ENCODE data around the gene VAT1L. TPM values are rescaled to one million over a fixed set of nuclear protein-coding genes. Genes with fewer than 3 reads are reported as not detected.

The VAT1L gene, protein sequence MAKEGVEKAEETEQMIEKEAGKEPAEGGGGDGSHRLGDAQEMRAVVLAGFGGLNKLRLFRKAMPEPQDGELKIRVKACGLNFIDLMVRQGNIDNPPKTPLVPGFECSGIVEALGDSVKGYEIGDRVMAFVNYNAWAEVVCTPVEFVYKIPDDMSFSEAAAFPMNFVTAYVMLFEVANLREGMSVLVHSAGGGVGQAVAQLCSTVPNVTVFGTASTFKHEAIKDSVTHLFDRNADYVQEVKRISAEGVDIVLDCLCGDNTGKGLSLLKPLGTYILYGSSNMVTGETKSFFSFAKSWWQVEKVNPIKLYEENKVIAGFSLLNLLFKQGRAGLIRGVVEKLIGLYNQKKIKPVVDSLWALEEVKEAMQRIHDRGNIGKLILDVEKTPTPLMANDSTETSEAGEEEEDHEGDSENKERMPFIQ
- polyA plus RNA-seq (2012; rRNA removed) = 52.5 and 62.2 TPM in 2 replicates
- polyA plus RNA-seq (2012; cell fraction: cytosol; rRNA removed) = 58.9 and 65.7 TPM in 2 replicates
- polyA plus RNA-seq (2012; cell fraction: nucleus; rRNA removed) = 20.8 and 29.9 TPM in 2 replicates

DNA sequence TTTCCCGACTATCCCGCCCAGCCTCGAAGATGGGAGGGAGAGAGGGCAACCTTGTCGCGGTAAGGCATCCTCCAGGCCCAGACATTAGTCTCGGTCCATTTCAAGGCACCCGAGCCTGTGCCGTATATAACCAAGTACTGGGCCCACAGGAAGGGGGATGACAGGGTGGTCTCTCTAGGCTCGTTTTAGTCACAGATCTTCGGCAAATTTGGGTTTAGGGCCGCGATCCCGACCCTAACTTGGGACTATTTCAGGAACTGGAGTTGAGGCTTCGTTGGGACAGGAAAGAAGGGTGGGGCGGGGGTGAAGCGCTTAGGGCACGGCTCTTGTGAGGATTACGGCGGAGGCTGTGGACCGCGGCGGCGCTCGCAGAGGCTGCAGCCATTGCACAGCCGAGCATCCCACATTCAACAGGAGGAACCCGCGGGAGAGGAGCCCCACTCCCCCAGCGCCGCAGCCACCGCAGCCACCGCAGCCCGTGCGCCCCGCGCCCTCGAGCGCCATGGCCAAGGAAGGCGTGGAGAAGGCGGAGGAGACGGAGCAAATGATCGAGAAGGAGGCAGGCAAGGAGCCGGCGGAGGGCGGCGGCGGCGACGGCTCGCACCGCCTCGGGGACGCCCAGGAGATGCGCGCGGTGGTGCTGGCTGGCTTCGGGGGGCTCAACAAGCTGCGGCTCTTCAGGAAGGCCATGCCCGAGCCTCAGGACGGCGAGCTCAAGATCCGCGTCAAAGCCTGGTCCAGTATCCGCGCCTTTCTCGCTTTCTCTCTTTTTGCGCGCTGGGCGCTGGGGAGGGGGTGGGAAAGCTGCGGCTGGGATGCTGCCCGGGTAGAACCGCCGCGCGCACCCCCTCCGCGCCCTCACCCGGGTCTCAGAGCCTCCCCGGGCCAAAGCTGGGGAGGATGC lies at the start of gene VAT1L:
Gene VAT1L (plus strand): TSS at position 384 of the 904 bp plus-strand sequence. CDS start 119 bp downstream, at position 503.
- WGBS (ENCODE audit: low lambda C conversion rate) = under 1% methylated on average over 31 of the region's 78 CpGs
- TF ChIP-seq, protein P1, sequence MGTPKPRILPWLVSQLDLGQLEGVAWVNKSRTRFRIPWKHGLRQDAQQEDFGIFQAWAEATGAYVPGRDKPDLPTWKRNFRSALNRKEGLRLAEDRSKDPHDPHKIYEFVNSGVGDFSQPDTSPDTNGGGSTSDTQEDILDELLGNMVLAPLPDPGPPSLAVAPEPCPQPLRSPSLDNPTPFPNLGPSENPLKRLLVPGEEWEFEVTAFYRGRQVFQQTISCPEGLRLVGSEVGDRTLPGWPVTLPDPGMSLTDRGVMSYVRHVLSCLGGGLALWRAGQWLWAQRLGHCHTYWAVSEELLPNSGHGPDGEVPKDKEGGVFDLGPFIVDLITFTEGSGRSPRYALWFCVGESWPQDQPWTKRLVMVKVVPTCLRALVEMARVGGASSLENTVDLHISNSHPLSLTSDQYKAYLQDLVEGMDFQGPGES (IDR thresholded peaks at IDR 0.05; ENCODE audit: low read depth, low read length) = no peak
- TF ChIP-seq EZH2phosphoT487 (IDR thresholded peaks at IDR 0.05; ENCODE audit: borderline replicate concordance, low read depth) (no peak), RXRA (IDR thresholded peaks at IDR 0.05; ENCODE audit: borderline replicate concordance, low read depth) (no peak), SIN3A (IDR thresholded peaks at IDR 0.05; ENCODE audit: borderline replicate concordance, low read depth, low read length) (no peak), EP300 (IDR thresholded peaks at IDR 0.05; ENCODE audit: borderline replicate concordance in 1 of 2, low read depth in 1 of 2, low read length in 1 of 2) (no peak), TCF12 (IDR thresholded peaks at IDR 0.05) (no peak), GATA2 (CRISPR knock-in tag; IDR thresholded peaks at IDR 0.05) (no peak), SMC3 (IDR thresholded peaks at IDR 0.05; ENCODE audit: low read depth, low read length) (no peak), YY1 (IDR thresholded peaks at IDR 0.05; ENCODE audit: low read depth) (peak; percentile 87), ELF1 (IDR thresholded peaks at IDR 0.05) (no peak), TAF1 (IDR thresholded peaks at IDR 0.05; ENCODE audit: borderline replicate concordance, low read depth, low read length) (peak; percentile 72)
- TF ChIP-seq, protein P2, sequence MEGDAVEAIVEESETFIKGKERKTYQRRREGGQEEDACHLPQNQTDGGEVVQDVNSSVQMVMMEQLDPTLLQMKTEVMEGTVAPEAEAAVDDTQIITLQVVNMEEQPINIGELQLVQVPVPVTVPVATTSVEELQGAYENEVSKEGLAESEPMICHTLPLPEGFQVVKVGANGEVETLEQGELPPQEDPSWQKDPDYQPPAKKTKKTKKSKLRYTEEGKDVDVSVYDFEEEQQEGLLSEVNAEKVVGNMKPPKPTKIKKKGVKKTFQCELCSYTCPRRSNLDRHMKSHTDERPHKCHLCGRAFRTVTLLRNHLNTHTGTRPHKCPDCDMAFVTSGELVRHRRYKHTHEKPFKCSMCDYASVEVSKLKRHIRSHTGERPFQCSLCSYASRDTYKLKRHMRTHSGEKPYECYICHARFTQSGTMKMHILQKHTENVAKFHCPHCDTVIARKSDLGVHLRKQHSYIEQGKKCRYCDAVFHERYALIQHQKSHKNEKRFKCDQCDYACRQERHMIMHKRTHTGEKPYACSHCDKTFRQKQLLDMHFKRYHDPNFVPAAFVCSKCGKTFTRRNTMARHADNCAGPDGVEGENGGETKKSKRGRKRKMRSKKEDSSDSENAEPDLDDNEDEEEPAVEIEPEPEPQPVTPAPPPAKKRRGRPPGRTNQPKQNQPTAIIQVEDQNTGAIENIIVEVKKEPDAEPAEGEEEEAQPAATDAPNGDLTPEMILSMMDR (IDR thresholded peaks at IDR 0.05) = no peak
- TF ChIP-seq, protein P3, sequence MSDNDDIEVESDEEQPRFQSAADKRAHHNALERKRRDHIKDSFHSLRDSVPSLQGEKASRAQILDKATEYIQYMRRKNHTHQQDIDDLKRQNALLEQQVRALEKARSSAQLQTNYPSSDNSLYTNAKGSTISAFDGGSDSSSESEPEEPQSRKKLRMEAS (IDR thresholded peaks at IDR 0.05; ENCODE audit: low read depth) = peak; percentile 34
- TF ChIP-seq, protein P4, sequence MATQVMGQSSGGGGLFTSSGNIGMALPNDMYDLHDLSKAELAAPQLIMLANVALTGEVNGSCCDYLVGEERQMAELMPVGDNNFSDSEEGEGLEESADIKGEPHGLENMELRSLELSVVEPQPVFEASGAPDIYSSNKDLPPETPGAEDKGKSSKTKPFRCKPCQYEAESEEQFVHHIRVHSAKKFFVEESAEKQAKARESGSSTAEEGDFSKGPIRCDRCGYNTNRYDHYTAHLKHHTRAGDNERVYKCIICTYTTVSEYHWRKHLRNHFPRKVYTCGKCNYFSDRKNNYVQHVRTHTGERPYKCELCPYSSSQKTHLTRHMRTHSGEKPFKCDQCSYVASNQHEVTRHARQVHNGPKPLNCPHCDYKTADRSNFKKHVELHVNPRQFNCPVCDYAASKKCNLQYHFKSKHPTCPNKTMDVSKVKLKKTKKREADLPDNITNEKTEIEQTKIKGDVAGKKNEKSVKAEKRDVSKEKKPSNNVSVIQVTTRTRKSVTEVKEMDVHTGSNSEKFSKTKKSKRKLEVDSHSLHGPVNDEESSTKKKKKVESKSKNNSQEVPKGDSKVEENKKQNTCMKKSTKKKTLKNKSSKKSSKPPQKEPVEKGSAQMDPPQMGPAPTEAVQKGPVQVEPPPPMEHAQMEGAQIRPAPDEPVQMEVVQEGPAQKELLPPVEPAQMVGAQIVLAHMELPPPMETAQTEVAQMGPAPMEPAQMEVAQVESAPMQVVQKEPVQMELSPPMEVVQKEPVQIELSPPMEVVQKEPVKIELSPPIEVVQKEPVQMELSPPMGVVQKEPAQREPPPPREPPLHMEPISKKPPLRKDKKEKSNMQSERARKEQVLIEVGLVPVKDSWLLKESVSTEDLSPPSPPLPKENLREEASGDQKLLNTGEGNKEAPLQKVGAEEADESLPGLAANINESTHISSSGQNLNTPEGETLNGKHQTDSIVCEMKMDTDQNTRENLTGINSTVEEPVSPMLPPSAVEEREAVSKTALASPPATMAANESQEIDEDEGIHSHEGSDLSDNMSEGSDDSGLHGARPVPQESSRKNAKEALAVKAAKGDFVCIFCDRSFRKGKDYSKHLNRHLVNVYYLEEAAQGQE (IDR thresholded peaks at IDR 0.05; ENCODE audit: low read depth, low read length) = no peak
- TF ChIP-seq, protein P5, sequence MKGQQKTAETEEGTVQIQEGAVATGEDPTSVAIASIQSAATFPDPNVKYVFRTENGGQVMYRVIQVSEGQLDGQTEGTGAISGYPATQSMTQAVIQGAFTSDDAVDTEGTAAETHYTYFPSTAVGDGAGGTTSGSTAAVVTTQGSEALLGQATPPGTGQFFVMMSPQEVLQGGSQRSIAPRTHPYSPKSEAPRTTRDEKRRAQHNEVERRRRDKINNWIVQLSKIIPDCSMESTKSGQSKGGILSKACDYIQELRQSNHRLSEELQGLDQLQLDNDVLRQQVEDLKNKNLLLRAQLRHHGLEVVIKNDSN (IDR thresholded peaks at IDR 0.05; ENCODE audit: borderline replicate concordance, low read depth) = no peak
- TF ChIP-seq, protein P6, sequence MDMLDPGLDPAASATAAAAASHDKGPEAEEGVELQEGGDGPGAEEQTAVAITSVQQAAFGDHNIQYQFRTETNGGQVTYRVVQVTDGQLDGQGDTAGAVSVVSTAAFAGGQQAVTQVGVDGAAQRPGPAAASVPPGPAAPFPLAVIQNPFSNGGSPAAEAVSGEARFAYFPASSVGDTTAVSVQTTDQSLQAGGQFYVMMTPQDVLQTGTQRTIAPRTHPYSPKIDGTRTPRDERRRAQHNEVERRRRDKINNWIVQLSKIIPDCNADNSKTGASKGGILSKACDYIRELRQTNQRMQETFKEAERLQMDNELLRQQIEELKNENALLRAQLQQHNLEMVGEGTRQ (IDR thresholded peaks at IDR 0.05; ENCODE audit: borderline replicate concordance, low read depth, low read length) = no peak
- TF ChIP-seq, protein P7, sequence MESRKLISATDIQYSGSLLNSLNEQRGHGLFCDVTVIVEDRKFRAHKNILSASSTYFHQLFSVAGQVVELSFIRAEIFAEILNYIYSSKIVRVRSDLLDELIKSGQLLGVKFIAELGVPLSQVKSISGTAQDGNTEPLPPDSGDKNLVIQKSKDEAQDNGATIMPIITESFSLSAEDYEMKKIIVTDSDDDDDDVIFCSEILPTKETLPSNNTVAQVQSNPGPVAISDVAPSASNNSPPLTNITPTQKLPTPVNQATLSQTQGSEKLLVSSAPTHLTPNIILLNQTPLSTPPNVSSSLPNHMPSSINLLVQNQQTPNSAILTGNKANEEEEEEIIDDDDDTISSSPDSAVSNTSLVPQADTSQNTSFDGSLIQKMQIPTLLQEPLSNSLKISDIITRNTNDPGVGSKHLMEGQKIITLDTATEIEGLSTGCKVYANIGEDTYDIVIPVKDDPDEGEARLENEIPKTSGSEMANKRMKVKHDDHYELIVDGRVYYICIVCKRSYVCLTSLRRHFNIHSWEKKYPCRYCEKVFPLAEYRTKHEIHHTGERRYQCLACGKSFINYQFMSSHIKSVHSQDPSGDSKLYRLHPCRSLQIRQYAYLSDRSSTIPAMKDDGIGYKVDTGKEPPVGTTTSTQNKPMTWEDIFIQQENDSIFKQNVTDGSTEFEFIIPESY (IDR thresholded peaks at IDR 0.05; ENCODE audit: borderline replicate concordance, low read depth) = no peak

More for the DNA sequence above, at the start of gene VAT1L:
- no peaks in the 10 kb centered on the region for H3K9me2 ChIP-seq
- peak within 1 kb of the TSS; percentile 84 for H3K4me2 ChIP-seq
- H3K27me3 ChIP-seq (ENCODE audit: insufficient read depth) = no peaks in the 10 kb centered on the region
- peak within 1 kb of the TSS; percentile 62 for H3K9ac ChIP-seq
- H3K79me2 ChIP-seq (ENCODE audit: insufficient read depth) = peaks cover 48% of the 10 kb centered on the region
- H2AFZ ChIP-seq (ENCODE audit: low read depth) = peak within 1 kb of the TSS; percentile 94
- CTCF ChIA-PET = interaction anchor here (0.8 to 1.9 kb wide), 5 partner anchors 13 to 311 kb away, joined by 3 to 5 read pairs (median 3); partner anchors contain the start of gene WWOX
- H4K20me1 ChIP-seq (ENCODE audit: insufficient read depth) = no peaks in the 10 kb centered on the region
- H3K4me1 ChIP-seq (ENCODE audit: control insufficient read depth in 1 of 2, insufficient read depth in 2 of 2, low read depth in 1 of 2, low read length in 1 of 2) = peaks cover 6 to 12% of the 10 kb centered on the region in 2 experiments; a peak in 3 of 4 replicates
- H3K36me3 ChIP-seq (replicated peaks in 1 of 2; ENCODE audit: control insufficient read depth in 1 of 2, insufficient read depth in 2 of 2, low read length in 1 of 2) = no peaks in the 10 kb centered on the region
- peaks cover 5% of the 10 kb centered on the region for H3F3A ChIP-seq (replicated peaks; ENCODE audit: insufficient read depth)
- H3K9me3 ChIP-seq = no peaks in the 10 kb centered on the region
- peak within 1 kb of the TSS; percentile 81 to 95 for H3K4me3 ChIP-seq (ENCODE audit: low read depth in 2 of 2, low read length in 1 of 2)
- peak; percentile 89 for DNase-seq
- H3K27ac ChIP-seq (ENCODE audit: low read depth in 2 of 2, low read length in 1 of 2) = peak within 1 kb of the TSS in 1 of 2 experiments; percentile 64; a peak in 1 of 4 replicates
- POLR2A ChIA-PET = no interaction called here
